Skin of body (tissue), 2 donors: ENCODE results near the gene MMP24OS. TPM values are rescaled to one million over a fixed set of nuclear protein-coding genes. Genes with fewer than 3 reads are reported as not detected.
"Not testable (repeated sequence)": the region's sequence is repeated elsewhere in the genome, so short reads cannot be mapped to it uniquely, and the experiment has no call there.

Experiments
- DNase-seq: peaks from one replicate; lab custom pipeline; 2025; lab: John Stamatoyannopoulos, UW
- total RNA-seq: library from RNA; depleted of rRNA; stranded (reverse); fragments of >200 nt; gene quantifications from one replicate; pipeline ENCODE4 v1.2.3, GENCODE V29; 2014

Gene MMP24OS
- total RNA-seq, 1 donor from 2014 or later = 15.7 TPM

DNA sequence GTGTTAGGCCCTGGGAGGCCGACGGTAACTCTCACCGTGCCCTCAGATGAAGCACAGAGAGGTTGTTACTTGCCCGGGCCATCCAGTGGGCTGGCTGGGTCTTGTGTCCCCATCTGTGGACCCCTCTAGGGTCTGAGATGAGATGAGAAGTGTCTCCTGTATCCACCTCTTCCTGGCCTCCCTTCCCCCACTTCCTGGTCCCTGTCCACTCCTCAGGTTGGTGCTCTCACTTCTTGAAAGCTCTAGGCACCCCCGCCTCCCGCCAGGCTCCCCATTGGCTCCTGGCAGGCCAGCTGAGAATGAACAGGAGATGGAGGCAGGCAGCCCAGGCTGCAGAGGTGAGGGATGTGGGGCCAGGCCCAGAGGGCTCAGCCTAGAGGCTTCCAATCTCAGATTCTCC, 1.5 kb downstream of the MMP24OS start:
- no peak for DNase-seq

DNA sequence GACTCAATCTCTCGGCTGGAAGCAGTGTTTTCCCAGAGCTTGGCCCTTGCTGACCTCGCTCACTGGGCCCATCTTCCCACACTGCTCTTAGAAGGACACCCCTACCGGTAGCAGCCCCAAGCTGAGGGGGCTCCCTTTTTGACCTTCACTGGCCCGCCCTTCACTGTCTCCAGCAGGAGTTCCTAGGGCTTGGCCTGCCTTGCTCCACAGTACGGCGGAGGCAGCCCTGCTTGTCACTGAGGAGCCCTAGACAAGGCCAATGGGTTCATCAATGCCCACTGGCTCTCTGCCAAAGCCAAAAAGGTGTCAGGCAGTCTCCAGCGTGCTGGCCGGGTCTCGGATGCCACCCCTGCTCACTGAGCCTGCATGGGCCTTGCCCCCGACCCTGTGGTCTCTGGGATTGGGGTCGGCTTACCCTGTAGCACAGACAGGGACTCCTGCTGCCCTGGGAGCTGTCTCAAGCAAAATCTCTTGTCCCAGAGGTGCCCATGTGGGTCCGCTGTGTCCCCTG, 2.1 kb downstream of the MMP24OS start:
- no peak for DNase-seq

- DNase-seq = no peak
Measured at GRCh38 chr20:35274172-35275092, 3.5 kb downstream of the MMP24OS start.

DNA sequence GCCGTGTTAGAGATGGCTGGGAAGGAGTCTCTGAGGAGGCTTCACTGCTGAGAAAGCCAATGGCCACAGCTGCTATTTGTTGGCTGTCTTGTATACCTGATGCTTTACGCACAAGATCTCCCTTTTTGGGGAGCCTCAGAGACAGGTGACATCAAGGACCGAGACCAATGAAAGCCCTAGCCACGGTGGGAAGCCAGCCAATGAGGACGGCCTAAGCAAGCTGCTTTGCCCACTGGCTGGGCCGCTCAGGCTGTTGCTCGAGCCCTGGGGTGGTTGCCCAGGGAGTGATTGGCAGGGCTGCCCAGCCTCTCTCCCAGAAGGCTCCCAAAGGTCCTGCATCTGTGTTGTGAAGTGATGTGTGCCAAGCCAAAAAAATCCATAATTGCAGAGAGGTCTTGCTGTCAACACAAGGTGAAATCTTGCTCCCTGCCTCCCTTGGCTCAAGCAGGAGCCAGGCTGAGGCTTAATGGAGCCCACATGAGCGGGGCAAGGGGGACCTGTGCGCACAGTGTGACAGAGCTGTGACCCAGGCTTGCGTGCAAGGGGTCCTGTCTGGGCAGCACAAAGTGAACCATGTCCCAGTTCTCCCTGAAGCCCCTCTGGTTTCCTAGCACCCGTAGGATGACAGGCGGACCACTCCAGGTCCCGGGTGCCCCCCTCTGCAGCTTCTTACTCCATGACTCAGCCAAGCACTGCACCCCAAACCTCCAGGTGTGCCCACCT, 4.3 kb downstream of the MMP24OS start:
- DNase-seq = no peak

DNA sequence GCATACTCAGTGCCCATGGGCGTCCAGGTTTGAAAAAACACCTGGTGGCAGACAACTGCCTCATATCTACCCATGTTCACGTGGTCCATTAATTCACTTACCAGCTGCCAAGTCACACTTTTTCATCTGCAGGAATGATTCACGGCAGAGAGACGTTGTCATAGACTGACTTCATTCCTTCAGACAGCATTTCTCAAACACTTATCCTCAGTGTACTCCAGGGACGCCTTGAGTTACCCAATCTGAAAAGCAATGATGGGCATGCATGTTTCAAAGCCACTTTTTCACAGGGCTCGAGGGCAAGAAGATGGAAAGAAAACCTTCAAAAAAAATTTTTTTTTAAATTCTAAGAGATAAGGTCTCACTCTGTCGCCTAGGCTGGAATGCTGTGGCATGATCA, 6.0 kb downstream of the MMP24OS start:
- DNase-seq = no peak

DNA sequence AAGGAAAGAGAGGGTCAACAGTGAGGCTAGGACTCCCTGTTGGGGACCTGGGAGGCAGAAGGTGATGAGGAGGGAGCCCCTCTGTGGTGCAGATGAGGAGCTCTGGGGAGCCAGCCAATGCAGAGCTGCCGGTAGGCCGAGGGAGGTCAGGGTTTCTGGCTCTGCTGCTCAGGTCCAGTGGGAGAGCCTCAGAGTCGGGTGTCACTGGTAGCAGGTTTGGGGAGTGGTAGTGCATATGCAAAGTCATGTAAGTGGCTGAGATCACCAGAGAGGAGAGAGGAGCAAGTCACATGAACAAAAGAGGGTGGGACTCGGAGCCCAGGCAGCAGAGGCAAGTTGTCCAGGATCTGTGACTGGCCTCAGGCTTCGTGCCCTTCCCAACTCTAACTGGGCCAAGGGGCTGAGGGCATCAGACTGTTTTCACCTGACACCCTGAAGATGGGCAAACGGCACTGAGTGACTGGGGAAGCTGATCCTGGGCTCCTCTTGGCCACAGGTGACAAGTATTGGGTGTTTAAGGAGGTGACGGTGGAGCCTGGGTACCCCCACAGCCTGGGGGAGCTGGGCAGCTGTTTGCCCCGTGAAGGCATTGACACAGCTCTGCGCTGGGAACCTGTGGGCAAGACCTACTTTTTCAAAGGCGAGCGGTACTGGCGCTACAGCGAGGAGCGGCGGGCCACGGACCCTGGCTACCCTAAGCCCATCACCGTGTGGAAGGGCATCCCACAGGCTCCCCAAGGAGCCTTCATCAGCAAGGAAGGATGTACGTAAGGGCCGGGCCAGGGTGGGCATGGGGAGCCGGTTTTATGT, 6.6 kb downstream of the MMP24OS start:
- DNase-seq = no peak

- no peak for DNase-seq
Measured at GRCh38 chr20:35270021-35270902, 7.7 kb downstream of the MMP24OS start.

GRCh38 chr20:35269055-35269781, 8.7 kb downstream of the MMP24OS start:
- no peak for DNase-seq

DNA sequence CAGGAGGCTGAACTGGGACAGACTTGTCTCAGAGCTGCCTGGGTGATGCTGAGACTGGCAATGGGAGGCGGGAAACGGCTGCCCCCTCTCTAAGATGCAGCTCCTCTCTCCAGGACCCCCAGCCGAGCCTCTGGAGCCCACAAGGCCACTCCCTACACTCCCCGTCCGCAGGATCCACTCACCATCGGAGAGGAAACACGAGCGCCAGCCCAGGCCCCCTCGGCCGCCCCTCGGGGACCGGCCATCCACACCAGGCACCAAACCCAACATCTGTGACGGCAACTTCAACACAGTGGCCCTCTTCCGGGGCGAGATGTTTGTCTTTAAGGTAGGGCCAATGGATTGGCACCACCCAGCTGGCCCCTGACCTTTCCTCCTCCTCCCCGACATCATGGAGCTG, 10.8 kb downstream of the MMP24OS start:
- no peak for DNase-seq

DNA sequence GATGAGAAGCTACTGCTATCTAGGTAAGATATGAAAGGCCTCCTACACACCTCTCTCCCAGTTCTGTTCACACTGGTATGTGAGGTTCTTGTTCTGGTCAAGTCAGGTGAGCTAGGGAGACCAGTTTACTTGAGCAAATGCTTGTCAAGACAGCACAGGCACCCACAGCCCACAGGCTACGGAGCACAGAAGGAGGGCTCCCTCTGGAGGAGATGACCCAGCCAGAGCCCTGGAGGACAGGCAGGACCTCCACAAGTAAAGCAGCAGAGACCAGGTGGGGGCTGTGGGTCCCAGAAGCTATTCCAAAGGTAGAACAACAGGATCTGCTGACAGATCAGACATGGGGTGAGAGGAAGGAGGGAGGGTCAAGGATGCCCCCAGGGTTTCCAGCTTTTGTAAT, 13.2 kb downstream of the MMP24OS start:
- DNase-seq = no peak

DNA sequence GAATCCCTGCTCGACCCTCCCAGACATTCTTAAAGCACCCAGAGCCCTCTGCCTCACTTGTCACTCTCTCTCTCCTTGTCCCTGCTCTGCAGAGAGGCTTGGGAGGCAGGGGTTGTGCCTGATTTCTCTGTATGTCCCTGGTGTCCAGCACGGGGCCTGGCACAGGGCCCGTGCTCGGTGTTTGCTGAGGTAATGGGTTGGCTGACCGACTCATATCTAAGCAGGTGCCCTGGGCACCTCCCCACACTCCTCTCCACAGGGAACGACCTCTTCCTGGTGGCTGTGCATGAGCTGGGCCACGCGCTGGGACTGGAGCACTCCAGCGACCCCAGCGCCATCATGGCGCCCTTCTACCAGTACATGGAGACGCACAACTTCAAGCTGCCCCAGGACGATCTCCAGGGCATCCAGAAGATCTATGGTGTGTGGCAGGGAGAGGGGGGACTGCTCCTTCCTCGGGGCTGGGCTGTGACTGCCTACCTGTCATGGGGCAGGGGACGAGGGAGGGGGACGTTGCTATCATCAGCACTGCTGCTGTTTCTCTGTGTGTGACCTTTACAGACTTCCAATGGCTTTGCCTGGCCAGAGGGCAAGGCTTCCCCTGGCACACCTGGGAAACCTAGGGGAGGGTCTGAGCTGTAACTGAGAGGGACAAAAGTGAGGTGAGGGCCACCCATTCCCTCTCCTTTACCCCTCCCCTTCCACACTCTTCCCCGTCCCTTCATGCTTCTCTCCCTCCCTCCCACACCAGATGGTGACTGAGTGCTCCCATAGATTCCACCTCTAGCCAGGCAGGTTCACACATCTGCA, 14.2 kb downstream of the MMP24OS start:
- no peak for DNase-seq

DNA sequence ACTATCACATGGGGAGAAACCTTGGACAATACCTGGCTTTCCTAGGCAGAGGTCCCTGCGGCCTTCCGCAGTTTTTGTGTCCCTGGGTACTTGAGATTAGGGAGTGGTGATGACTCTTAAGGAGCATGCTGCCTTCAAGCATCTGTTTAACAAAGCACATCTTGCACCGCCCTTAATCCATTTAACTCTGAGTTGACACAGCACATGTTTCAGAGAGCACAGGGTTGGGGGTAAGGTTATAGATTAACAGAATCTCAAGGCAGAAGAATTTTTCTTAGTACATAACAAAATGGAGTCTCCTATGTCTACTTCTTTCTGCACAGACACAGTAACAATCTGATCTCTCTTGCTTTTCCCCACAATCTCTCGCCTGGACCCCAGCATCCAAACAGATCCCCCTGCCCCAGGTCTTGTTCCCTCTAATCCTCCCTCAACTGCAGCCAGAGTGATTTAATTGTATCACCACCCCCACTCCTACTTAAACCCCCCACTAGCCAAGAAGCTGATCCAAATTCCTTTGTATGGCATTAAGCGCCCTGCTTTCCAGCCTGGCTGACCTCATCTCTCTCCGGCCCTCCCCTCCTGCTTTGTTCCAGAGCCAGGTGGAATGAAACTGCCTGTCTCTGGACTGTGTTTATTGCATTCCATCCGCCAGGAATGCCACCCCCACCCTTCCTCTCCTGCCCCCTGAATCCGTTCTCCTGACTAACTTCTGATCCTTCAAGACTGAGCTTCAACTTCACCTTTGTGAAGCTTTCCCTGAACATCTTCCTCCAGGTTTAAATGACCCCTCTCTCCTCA, 15.0 kb downstream of the MMP24OS start:
- not testable (repeated sequence) for DNase-seq

GRCh38 chr20:35262321-35262720, 15.6 kb downstream of the MMP24OS start:
- not testable (repeated sequence) for DNase-seq

DNA sequence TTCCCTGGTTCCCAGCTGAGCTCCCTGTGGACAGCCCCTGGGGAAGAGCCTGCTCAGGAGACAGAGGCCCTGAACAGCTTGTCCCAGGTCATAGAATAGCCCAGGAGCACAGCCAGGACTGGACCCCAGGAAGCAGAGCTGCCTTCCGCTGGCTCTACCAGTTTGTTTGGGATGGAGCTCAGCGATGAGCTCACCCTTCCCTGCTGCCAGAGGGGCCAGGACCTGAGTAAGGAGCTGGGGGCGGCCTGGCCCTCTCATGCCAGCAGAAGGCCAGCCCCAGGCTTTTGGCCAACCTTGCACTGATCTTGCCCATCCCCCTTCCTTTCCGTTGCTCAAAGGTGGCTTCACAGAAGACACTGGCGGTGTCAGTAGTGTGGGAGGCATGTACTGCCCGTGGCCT, 17.5 kb downstream of the MMP24OS start:
- DNase-seq = no peak

- DNase-seq = no peak
Measured at GRCh38 chr20:35257175-35257909, 20.6 kb downstream of the MMP24OS start.

- no peak for DNase-seq
Measured at GRCh38 chr20:35254448-35254999, 23.4 kb downstream of the MMP24OS start.

GRCh38 chr20:35253010-35253409, 24.9 kb downstream of the MMP24OS start:
- DNase-seq = no peak
